ENCODE measurements around the gene CYP27A1.

The CYP27A1 gene

GRCh38 chr2:218812861-218813260 is 30.9 kb downstream of the CYP27A1 start:
- DNase-seq = no peak

- no peak for DNase-seq
Measured at GRCh38 chr2:218813771-218814460, 32.0 kb downstream of the CYP27A1 start.

GRCh38 chr2:218814540-218815243 is 32.7 kb downstream of the CYP27A1 start:
- DNase-seq = no peak

GRCh38 chr2:218815244-218815637 is 33.3 kb downstream of the CYP27A1 start:
- no peak for DNase-seq

GRCh38 chr2:218815649-218816048 is 33.7 kb downstream of the CYP27A1 start:
- no peak for DNase-seq

- DNase-seq = no peak
Measured at GRCh38 chr2:218816561-218817011, 34.6 kb downstream of the CYP27A1 start.

DNA sequence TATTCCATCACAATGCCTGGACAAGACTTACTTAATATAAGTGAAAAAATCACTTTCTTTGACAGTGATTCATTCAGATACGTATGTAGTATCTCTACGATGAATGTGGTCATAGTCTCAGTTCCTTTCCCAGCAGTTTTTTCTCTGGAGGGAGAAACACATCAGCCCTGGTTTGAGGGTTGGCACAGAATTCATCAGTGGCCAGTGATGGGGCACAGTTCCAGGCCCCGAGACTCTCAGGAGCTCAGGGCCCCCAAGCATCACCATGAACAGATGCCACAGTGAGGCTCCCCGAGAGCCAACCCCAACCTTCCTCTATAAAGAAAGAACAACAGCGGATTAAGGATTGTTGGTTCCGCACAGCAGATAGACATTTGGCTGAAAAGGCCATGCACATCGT is 37.1 kb downstream of the CYP27A1 start:
- no peak for DNase-seq

DNA sequence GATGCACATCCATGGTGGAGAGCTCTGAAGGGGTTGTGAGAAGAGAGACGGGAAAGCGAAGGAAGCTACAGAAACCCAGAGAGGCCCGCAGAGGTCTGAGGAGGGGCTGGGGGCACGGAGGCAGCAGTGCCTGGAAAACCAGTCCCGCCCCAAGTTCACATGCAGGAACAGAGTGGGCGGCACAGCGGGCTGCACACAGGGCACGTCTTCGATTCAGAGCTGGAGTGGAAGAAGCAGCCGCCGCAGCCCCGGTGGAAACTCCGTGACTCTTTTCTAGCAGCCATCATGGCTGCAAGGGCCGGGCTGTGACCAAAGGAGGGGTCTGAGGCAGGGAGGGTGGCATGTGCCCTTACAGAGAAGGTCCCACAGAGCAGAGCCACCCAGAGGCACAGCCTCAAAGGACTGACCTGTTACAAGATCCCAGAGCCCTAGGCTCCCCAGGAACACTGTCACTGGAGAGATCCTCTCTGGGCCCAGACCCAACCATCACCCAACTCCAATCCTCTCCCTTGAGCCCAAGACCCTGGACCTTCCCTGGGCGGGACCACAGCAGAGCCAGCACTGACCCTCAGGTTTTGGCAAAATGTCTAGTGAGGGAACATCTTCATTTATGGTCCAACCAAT is 38.9 kb downstream of the CYP27A1 start:
- DNase-seq = no peak

DNA sequence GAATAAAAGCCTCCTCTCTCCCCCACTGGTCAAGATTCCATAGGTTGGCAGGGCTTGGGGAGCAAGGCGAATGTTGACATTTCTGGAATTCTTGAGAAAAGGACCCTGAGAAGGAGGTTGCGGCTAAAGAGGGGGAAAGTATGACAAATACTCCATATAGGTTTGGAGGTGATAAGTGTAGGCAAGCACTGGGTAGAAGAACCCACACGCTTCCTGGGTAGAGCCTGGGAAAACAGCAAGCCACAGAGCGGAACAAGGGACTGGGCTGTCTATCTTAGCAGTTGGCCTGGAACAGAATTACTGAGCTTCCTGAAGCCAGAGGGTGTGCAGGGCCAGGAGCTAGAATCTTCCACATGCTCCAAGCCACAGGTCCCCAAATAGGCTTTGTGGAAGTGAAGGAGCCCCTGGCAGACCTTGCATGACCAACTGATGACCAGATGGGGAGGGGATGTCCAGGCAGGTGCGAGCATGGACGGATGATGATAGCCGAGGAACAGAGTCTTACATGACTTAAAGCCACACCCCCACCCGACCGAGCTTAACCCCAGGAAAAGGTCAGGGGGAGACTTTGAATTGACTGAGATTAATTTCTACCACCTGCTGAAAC is 39.8 kb downstream of the CYP27A1 start:
- no peak for DNase-seq

DNA sequence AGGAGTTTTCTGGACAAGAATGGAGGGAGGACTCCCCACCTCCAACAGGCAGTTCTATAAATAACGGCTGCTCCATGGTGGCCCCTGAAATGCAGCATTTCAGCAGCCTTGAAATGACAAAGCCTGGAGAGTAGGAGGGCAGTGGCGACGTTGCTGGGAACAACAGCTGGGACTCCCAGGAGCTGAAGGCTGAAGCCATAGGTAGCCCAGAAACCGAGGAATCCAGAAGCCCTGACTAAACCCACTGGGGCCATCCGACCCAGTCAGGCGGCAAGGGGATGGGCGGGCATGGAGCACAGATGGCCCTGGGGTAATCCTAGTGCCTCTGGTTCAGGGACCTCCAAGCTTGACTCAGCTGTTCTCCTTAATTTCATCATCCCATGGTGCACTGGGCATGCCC is 40.7 kb downstream of the CYP27A1 start:
- no peak for DNase-seq

DNA sequence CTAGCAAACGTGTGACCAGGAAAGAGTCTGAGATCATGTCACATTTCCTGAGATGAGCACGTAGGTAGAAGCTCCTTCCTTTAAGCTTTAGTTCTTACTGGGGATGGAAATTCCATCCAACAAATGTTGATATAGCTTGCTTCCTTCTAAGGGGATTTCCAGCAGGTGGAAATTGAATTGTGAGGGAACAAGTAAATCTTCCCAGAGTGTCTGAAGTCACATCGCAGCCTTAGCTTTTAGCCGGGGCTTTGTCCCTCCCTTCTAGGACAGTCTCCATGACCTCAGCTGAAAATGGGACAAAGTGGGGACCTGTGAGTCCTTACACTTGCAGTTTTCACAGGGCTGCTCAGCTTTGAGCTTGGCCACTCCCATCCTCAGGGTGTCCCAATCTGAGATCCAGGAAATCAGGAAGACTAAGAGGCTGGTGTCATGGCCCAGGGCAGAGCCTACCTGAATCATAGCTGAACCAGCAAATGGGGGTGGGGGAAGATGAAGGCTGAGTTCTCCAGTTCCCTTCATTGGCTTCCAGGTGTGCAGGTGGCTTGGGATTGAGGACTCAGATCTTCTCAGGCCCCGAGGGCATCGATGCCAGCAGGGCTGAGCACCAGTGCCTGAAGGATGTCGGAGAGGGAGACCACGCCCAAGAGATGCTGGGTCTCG is 41.4 kb downstream of the CYP27A1 start:
- DNase-seq = no peak

- DNase-seq = no peak
Measured at GRCh38 chr2:218824004-218824403, 42.1 kb downstream of the CYP27A1 start.

DNA sequence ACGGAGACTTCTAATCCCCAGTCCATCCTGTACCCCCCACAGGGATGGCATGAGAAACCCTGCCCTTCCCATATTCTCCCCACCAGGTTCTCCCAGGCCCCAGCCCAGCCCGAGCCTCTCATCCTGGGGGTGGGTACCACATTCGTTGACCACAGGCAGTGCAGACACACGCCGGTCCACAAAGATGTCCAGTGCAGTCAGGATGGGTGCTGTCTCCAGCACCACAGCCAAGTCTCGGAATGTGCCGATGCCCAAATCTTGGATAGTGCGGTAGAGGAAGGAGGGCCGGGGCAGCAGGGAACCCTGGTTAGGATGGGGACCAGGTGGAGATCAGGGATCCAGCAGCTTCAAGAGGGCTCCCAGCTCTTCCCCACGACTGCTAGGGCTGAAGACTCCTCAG is 44.8 kb downstream of the CYP27A1 start:
- DNase-seq = no peak

DNA sequence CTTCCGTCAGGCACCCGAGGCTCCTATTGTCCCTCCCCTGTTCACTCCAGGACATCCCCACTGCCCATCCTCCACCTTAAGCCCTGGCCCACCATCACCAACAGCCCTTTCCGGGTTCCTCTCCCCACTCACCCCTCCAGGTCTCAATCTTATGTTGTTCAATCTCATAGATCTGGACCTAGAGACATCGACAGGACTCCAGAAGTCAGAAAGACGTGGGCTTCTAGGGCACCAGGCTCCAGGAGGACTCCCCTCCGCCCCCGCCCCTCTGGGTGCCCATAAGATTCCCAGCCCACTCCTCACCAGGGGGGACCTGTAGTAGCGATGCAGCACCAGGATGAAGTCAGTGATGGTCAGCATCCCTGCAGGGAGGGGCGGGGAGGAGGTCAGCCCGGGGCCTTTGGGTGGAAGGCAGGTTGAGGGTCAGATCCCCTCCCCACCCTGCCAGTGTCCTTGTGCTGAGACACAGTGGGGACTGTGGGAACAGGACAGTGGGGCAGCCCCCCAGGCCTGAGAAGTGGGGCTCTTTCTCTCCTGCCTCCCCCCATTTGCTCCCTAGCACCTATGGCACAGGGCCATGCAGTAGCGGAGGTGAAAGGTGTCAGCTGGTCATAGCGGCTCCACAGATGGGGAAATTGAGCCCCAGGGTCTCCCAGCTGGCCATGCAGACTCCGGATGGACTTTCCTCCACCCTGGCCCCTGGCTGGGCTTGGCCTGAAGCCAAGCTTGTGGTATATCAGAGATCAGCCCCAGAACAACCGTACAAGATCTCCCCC is 45.9 kb downstream of the CYP27A1 start:
- no peak for DNase-seq

DNA sequence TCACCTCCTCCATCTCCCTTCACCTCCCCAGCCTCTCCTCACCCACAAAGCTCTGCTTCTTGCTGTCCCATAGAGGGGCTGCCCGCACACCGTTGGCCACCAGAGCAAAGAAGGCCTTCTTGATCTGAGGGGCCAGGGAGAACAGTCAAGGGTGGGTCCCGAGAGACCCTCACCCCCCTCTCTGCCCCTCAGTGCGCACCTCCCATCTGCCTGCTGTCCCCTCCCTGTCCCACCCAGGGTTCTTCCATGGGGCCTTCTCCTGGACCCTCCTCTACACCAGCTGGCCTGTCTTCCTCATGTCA is 46.5 kb downstream of the CYP27A1 start:
- no peak for DNase-seq

DNA sequence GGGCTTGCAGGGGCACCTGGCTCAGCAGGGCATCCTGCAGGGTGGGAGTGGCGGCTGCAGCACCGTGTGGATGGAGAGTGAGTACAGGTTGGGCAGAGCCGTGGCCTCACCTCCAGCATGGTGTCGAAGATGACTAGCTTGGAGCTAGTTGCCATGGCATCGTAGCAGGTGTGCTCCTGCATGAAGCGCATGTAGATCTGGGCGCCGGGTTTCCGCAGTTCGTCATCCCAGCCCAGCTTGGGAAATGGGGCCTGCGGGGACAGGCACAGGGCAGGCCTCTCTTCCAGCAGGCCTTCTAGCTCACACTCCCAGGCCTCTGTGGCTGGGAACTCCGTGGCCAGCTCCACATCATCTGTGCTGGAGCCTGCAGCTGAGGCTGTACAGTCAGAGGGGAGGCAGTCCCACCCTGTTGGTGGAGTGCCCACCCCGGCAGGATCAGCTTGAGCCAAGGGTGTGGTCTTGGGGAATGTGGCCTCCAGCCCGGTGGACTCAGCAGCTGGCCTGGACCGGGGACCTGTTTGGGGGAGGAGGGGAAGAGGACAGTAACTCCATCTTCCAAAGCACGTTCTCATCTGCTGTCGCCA is 48.0 kb downstream of the CYP27A1 start:
- DNase-seq = no peak

DNA sequence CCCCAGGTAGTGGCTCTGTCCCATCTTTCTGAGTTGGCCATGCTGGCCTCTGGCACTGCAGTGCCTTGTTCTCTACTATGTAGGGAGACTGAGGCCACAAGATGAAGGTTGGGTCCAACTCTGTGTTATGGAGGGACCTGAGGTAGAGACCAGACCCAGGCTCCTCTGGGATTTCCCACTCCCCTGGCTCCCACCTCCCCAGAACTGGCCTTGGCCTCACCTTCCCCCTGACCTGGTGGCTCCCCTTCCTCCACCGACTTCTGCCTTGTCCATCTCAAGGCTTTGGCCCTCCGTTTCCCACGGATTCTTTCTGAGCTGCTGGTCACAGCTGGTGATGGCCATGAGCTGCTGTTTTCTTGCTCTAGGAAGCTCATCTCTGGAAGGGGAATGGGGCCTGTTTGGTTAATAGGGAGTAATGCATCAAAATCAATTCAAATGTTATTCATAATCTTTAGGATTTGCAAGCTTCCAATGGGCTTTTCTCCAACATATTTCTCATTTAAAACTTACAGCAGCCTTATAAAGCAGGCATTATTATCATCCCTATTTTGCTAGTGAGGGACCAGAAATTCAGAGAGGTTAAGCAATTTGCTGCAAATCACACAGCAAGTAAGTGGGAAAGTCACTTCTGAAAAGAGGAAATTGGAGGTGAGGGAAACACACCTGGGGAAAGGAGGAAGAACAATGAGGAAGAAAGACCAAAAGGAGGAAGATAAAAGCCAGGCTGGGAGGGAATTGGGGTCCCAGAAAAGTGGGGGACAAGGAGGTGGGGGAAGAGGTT is 48.8 kb downstream of the CYP27A1 start:
- no peak for DNase-seq

- no peak for DNase-seq
Measured at GRCh38 chr2:218831378-218831990, 49.5 kb downstream of the CYP27A1 start, which contains the start of gene PRKAG3. PRKAG3 (minus strand) TSS chr2:218831803.

GRCh38 chr2:218832081-218832480 is 50.1 kb downstream of the CYP27A1 start:
- DNase-seq = no peak

- no peak for DNase-seq
Measured at GRCh38 chr2:218832520-218832919, 50.6 kb downstream of the CYP27A1 start.
